NB4 (cell line): Measurements from ENCODE around the gene SCGB1D4.

Source experiments
- DNase-seq: peaks from one replicate; pipeline ENCODE4 v3.0.0; 2010; ENCODE audit warnings: low read depth
- H3K4me3 ChIP-seq: one replicate; pipeline ENCODE4 v1.5.1; 2011; ENCODE audit warnings: mild to moderate bottlenecking, low read depth, low read length, moderate library complexity
- MYC ChIP-seq: IDR thresholded peaks from 2 replicates; pipeline ENCODE4 v1.6.1; 2011; ENCODE audit warnings: low read depth, low read length
- POLR2A ChIP-seq: IDR thresholded peaks from 2 replicates; pipeline ENCODE4 v1.6.1; 2011; ENCODE audit warnings: mild to moderate bottlenecking; ENCODE audit not compliant: insufficient read length; ENCODE audit errors: extremely low read depth
- TF ChIP-seq, protein P1 (sequence below): IDR thresholded peaks from one replicate; pipeline ENCODE4 v1.5.1; 2012; ENCODE audit warnings: low read depth, low read length
- TF ChIP-seq, protein P2 (sequence below): IDR thresholded peaks from 2 replicates; pipeline ENCODE4 v1.6.1; 2011; ENCODE audit warnings: low read depth, low read length

Gene SCGB1D4

DNA sequence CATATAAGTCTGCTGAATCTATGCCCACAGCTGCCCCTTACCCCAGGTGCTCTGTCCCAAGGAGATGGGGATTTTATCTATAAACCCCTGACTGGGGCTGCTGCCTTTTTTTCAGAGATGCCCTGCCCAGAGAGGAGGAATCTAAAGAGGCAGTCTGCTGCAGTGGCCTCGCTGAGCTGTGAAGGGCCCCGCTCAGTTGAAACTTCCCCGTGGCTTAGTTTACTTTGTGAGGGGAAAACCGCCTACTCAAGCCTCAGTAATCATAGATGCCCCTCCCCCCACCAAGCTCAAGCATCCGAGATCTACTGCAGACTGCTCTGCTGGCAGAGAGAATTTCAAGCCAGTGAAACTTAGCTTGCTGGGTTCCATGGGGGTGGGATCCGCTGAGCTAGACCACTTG, 7.4 kb upstream of the SCGB1D4 start:
- TF ChIP-seq, protein P1, sequence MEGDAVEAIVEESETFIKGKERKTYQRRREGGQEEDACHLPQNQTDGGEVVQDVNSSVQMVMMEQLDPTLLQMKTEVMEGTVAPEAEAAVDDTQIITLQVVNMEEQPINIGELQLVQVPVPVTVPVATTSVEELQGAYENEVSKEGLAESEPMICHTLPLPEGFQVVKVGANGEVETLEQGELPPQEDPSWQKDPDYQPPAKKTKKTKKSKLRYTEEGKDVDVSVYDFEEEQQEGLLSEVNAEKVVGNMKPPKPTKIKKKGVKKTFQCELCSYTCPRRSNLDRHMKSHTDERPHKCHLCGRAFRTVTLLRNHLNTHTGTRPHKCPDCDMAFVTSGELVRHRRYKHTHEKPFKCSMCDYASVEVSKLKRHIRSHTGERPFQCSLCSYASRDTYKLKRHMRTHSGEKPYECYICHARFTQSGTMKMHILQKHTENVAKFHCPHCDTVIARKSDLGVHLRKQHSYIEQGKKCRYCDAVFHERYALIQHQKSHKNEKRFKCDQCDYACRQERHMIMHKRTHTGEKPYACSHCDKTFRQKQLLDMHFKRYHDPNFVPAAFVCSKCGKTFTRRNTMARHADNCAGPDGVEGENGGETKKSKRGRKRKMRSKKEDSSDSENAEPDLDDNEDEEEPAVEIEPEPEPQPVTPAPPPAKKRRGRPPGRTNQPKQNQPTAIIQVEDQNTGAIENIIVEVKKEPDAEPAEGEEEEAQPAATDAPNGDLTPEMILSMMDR: no peak
- no peak for TF ChIP-seq POLR2A
- TF ChIP-seq, protein P2, sequence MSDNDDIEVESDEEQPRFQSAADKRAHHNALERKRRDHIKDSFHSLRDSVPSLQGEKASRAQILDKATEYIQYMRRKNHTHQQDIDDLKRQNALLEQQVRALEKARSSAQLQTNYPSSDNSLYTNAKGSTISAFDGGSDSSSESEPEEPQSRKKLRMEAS: no peak
- no peak for DNase-seq
- no peak overlapping the region for H3K4me3 ChIP-seq

DNA sequence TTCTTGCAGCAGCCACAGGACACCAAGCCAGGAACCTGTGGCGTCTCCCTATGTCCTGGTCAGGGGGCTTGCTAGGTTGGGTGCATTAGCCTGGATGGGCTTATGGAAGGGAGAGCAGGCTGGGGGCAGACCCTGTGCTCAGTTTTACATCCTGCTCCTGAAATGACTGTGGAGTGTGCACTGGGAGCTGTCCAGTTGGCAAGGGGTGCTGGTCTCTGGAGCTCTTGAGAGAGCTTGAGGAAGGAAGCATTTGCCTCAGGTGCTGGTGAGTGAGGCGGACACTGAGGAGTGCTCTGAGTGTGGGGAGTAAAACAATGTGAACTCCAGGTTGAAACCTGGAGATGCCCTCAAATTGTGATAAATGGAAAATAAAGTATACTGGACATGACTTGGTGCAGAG, 3.4 kb downstream of the SCGB1D4 start:
- DNase-seq: peak; percentile 54
- TF ChIP-seq, protein P2: no peak
- TF ChIP-seq MYC (no peak), POLR2A (no peak)
- TF ChIP-seq, protein P1: no peak
- H3K4me3 ChIP-seq: no peak overlapping the region

DNA sequence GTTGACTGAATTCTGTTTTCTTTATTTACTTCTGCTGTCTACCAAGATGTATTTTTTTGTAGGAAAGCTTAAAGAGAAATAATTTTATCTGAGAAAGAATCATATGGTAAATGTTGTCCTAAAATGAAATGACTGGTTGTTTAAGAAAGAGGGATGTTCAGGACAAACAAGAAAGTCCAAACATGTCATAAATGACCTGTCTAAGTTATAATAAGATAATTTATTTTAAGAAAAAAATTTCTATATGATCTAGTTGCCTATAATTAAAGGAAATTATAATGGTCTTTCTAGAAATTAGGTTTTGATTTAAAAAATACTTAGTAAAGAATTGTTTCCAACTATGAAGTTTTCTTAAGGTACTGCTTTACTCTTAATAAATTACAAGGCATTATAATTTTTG, 18.4 kb downstream of the SCGB1D4 start:
- no peak overlapping the region for H3K4me3 ChIP-seq
- DNase-seq: no peak
- TF ChIP-seq POLR2A (no peak), MYC (no peak)
- TF ChIP-seq, protein P1: no peak
- TF ChIP-seq, protein P2: no peak

DNA sequence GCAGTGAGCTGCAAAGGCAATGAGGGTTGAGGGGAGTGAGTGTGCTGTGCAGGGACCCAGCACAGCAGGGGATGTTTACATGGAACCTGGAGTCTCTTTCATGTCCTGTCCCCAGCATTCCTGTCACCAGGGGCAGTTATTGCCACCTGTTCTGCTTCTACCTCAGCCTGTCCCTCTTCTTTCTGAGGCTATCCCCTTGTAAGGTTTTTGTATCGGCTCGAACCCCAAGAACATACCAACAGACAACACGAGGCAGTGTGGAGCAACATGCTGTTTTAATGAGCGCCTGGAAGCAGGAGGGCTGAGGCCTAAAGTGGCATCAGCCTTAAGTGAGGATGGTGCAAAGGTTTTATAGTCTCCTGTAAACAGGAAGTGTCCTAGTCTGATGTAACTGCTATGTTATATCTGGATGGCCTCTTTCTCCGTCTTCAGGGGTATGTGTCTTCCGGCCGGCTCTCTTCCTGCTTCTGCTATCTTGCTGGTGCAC, 25.0 kb downstream of the SCGB1D4 start:
- DNase-seq: peak; percentile 13
- no peak overlapping the region for H3K4me3 ChIP-seq
- TF ChIP-seq, protein P2: no peak
- TF ChIP-seq MYC (no peak), POLR2A (no peak)
- TF ChIP-seq, protein P1: no peak

DNA sequence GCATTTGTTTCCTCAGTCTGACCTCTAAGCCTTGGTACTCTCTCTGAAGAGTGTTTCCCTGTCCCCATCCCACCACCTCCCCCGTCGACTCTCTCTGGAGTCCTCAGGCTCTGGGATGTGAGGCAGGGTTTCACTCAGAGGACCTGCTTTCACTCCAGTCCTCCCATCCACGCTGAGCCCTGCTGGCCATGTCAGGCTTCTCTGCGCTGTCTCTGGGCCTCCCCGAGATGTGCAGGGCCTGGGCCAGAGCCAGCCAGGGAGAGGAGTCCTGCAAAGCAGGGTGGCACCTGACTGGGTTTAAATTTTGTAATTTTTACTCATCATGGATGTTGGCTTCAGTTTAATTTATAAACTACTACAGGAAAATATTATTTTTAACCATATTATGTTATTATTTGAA, 25.6 kb downstream of the SCGB1D4 start:
- DNase-seq: no peak
- H3K4me3 ChIP-seq: no peak overlapping the region
- TF ChIP-seq MYC: no peak
- TF ChIP-seq POLR2A: no peak
- TF ChIP-seq, protein P2: no peak

DNA sequence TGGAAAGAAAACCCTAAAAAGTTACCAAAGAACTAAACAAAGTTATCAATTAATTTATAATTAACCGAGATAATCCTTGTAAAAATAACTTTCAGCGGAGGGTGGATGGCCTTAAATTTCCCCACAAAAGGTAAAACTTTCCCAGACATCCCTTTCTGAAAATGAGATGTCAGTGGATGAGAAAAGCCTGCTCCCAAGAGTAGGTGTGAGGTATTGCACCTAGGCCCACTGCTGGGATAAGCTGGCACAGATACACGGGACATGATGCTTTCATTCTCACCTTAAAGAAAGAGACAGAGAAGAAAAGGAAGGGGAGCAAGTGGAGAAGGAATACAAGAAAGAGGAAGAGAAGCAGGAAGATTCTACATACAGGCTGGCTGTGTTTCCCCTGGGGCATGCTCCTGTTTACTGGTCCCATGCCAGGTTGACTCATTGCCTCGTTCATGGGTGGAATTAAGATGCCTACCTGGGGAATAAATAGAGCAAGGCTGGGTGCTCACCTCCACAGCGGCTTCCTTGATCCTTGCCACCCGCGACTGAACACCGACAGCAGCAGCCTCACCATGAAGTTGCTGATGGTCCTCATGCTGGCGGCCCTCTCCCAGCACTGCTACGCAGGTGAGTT, 29.1 kb downstream of the SCGB1D4 start, which contains the start of gene SCGB2A2:
TSS of gene SCGB2A2 (plus strand) at position 505 of the 625 bp plus-strand sequence. CDS start at position 564, 59 bp downstream.
- no peak within 1 kb of the TSS for H3K4me3 ChIP-seq
- TF ChIP-seq MYC: no peak
- TF ChIP-seq POLR2A: no peak
- TF ChIP-seq, protein P2: no peak
- TF ChIP-seq, protein P1: no peak
- DNase-seq: no peak
